Tibial nerve (tissue), 4 donors: Measurements from ENCODE around the gene CSF2.

Source experiments
- EP300 ChIP-seq, 2 donors: sonication (generic); formaldehyde crosslinking; IDR thresholded peaks; one replicate each; pipeline ENCODE4 v1.6.1; 2017; ENCODE audit warnings: antibody characterized with exemption in 2 of 2, mild to moderate bottlenecking in 1 of 2
- POLR2A ChIP-seq, 2 donors: fragments of 450-650 bp; IDR thresholded peaks; one replicate each; pipeline ENCODE4 v1.6.1; 2017; ENCODE audit warnings: antibody characterized with exemption in 2 of 2, mild to moderate bottlenecking in 2 of 2, moderate library complexity in 2 of 2
- TF ChIP-seq, protein P1 (sequence below), 5 experiments: fragments of 200-600 bp in 3 of 5; fragments of 450-650 bp in 2 of 5; sonication (generic) in 3 of 5; IDR thresholded peaks; one replicate each; pipeline ENCODE4 v1.5.1; 2016 to 2019; ENCODE audit warnings: antibody characterized with exemption in 5 of 5, mild to moderate bottlenecking in 3 of 5, moderate library complexity in 2 of 5

DNA sequence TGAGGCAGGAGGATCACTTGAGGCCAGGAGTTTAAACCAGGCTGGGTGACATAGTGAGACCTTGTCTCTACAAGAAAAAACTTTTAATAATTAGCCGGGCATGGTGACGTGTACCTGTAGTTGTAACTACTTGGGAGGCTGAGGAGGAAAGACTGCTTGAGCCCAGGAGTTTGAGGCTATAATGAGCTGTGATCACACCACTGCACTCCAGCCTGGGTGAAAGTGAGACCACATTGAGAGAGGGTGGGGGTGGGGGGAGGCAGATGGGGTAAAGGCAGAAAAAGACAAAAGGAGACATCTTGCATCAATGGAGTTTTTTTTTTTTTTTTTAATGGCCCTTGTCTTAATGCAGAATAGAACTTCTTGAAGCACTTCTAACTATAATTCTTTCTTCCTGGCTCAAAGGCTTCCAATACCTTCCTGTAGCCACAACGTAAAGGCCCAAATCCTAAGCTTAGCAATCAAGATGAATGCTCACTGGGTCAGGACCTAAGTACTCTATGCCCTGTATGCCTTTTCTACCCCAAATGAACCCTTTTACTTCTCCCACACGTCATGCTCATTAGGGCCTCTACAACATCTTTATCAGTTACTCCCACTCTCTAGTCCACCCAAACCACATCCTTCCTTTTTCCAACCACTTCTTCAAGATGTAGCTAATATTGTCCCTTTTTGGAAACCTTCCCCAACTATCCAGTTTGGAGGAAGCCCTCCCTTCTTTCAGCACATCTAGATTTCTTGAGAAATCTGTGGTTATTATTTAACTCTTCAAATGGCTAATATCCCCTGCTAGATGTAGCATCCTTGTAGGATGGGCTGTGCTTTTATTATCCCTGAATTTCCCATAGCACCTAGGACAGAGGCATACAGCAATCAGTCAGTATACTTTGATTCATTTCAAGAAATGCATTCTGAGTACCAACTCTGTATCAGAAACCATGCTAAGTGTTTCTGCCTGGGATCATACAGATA is 40.8 kb downstream of the CSF2 start:
- TF ChIP-seq, protein P1, sequence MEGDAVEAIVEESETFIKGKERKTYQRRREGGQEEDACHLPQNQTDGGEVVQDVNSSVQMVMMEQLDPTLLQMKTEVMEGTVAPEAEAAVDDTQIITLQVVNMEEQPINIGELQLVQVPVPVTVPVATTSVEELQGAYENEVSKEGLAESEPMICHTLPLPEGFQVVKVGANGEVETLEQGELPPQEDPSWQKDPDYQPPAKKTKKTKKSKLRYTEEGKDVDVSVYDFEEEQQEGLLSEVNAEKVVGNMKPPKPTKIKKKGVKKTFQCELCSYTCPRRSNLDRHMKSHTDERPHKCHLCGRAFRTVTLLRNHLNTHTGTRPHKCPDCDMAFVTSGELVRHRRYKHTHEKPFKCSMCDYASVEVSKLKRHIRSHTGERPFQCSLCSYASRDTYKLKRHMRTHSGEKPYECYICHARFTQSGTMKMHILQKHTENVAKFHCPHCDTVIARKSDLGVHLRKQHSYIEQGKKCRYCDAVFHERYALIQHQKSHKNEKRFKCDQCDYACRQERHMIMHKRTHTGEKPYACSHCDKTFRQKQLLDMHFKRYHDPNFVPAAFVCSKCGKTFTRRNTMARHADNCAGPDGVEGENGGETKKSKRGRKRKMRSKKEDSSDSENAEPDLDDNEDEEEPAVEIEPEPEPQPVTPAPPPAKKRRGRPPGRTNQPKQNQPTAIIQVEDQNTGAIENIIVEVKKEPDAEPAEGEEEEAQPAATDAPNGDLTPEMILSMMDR (IDR thresholded peaks at IDR 0.05): no peak
- TF ChIP-seq POLR2A (IDR thresholded peaks at IDR 0.05) (no peak), EP300 (IDR thresholded peaks at IDR 0.05) (no peak)
